ENCODE results near the gene ZNF107.

The ZNF107 gene

GRCh38 chr7:64686493-64687184 lies 20.7 kb downstream of the ZNF107 start:
- TF ChIP-seq TAF1 (IDR thresholded peaks at IDR 0.05; ENCODE audit: borderline replicate concordance, insufficient read depth, low read length) (no peak), POLR2AphosphoS5 (IDR thresholded peaks at IDR 0.05; ENCODE audit: low read depth, low read length) (no peak), SIN3A (IDR thresholded peaks at IDR 0.05; ENCODE audit: borderline replicate concordance, insufficient read depth, low read length) (no peak), FOXP2 (optimal IDR thresholded peaks at IDR 0.05; ENCODE audit: borderline replicate concordance, extremely low read depth, extremely low read length, insufficient read depth) (no peak)
- TF ChIP-seq, protein P1, sequence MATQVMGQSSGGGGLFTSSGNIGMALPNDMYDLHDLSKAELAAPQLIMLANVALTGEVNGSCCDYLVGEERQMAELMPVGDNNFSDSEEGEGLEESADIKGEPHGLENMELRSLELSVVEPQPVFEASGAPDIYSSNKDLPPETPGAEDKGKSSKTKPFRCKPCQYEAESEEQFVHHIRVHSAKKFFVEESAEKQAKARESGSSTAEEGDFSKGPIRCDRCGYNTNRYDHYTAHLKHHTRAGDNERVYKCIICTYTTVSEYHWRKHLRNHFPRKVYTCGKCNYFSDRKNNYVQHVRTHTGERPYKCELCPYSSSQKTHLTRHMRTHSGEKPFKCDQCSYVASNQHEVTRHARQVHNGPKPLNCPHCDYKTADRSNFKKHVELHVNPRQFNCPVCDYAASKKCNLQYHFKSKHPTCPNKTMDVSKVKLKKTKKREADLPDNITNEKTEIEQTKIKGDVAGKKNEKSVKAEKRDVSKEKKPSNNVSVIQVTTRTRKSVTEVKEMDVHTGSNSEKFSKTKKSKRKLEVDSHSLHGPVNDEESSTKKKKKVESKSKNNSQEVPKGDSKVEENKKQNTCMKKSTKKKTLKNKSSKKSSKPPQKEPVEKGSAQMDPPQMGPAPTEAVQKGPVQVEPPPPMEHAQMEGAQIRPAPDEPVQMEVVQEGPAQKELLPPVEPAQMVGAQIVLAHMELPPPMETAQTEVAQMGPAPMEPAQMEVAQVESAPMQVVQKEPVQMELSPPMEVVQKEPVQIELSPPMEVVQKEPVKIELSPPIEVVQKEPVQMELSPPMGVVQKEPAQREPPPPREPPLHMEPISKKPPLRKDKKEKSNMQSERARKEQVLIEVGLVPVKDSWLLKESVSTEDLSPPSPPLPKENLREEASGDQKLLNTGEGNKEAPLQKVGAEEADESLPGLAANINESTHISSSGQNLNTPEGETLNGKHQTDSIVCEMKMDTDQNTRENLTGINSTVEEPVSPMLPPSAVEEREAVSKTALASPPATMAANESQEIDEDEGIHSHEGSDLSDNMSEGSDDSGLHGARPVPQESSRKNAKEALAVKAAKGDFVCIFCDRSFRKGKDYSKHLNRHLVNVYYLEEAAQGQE (IDR thresholded peaks at IDR 0.05; ENCODE audit: insufficient read depth in 1 of 2, low read depth in 2 of 2, low read length in 2 of 2) = no peak

- TF ChIP-seq, protein P1 (IDR thresholded peaks at IDR 0.05; ENCODE audit: insufficient read depth in 1 of 2, low read depth in 2 of 2, low read length in 2 of 2) = no peak
- TF ChIP-seq POLR2AphosphoS5 (IDR thresholded peaks at IDR 0.05; ENCODE audit: low read depth, low read length) = no peak
- TF ChIP-seq TAF1 (IDR thresholded peaks at IDR 0.05; ENCODE audit: borderline replicate concordance, insufficient read depth, low read length) = no peak
- TF ChIP-seq FOXP2 (optimal IDR thresholded peaks at IDR 0.05; ENCODE audit: borderline replicate concordance, extremely low read depth, extremely low read length, insufficient read depth) = no peak
- no peak for TF ChIP-seq SIN3A (IDR thresholded peaks at IDR 0.05; ENCODE audit: borderline replicate concordance, insufficient read depth, low read length)
These were observed 21.3 kb downstream of the ZNF107 start for GRCh38 chr7:64687249-64687648.

DNA sequence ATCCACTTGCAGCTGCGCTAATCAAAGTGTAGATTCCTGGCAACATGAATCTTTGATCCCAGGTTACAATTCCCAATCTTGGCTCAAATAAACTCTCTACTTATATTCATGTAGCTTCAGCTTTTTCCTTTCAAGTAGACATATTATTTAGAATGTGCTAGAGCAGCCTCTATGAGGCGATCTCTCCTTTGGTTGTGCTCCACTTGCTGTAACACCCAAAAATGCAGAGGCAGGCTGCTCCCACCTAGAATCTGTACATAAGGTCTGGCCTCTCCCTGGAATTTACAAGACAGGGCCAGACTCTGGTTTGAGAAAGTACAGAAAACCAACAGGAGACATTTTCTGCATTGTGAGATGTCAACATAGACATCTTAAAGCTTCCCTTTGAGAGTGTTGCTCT lies 23.1 kb downstream of the ZNF107 start:
- TF ChIP-seq SIN3A (IDR thresholded peaks at IDR 0.05; ENCODE audit: borderline replicate concordance, insufficient read depth, low read length) (no peak), POLR2AphosphoS5 (IDR thresholded peaks at IDR 0.05; ENCODE audit: low read depth, low read length) (no peak)

DNA sequence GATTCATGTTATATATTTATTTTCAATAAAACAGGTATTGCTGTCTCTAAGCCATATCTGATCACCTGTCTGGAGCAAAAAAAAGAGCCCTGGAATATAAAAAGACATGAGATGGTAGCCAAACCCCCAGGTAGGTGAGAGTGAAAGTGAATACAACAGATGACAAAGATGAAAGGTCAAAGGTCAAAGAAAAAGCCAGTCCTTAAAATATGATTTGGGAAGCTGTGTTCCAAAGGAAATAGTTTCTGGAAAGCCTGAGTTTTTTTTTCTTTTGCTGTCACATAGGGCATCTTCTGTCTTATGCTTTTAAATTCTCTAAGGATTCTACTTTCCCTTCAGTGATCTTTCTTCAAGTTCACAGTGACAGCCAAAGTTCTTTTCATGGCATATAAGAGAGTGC lies 25.9 kb downstream of the ZNF107 start:
- no peak for TF ChIP-seq TAF1 (IDR thresholded peaks at IDR 0.05; ENCODE audit: borderline replicate concordance, insufficient read depth, low read length)

DNA sequence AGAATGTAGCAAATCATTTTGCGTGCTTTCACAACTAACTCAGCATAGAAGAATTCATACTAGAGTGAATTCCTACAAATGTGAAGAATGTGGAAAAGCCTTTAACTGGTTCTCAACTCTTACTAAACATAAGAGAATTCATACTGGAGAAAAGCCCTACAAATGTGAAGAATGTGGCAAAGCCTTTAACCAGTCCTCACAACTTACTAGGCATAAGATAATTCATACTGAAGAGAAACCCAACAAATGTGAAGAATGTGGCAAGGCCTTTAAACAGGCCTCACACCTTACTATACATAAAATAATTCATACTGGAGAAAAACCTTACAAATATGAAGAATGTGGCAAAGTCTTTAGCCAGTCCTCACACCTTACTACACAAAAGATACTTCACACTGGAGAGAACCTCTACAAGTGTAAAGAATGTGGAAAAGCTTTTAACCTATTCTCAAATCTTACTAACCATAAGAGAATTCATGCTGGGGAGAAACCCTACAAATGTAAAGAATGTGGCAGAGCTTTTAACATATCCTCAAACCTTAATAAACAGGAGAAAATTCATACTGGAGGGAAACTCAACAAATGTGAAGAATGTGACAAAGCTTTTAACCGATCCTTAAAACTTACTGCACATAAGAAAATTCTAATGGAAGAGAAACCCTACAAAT lies 40.8 kb downstream of the ZNF107 start:
- no peak for TF ChIP-seq FOXP2 (optimal IDR thresholded peaks at IDR 0.05; ENCODE audit: borderline replicate concordance, extremely low read depth, extremely low read length, insufficient read depth)

GRCh38 chr7:64729089-64729848 lies 63.3 kb downstream of the ZNF107 start:
- TF ChIP-seq, protein P1 (IDR thresholded peaks at IDR 0.05; ENCODE audit: insufficient read depth in 1 of 2, low read depth in 2 of 2, low read length in 2 of 2) = no peak
- TF ChIP-seq SIN3A (IDR thresholded peaks at IDR 0.05; ENCODE audit: borderline replicate concordance, insufficient read depth, low read length) = no peak
- TF ChIP-seq TAF1 (IDR thresholded peaks at IDR 0.05; ENCODE audit: borderline replicate concordance, insufficient read depth, low read length) = no peak
- no peak for TF ChIP-seq FOXP2 (optimal IDR thresholded peaks at IDR 0.05; ENCODE audit: borderline replicate concordance, extremely low read depth, extremely low read length, insufficient read depth)
- no peak for TF ChIP-seq POLR2AphosphoS5 (IDR thresholded peaks at IDR 0.05; ENCODE audit: low read depth, low read length)

Data from PFSK-1 (cell line).